Fibroblast of lung (primary cell): ENCODE measurements around the gene ATXN2. TPM values are rescaled to one million over a fixed set of nuclear protein-coding genes. Genes with fewer than 3 reads are reported as not detected.

Experiments
- DNase-seq, 2 donors: peaks; one replicate each; pipeline versions ENCODE4 v3.0.0 to v3.0.0-alpha.2; 2010; ENCODE audit warnings: low read depth in 2 of 2
- H2AFZ ChIP-seq: 2 replicates; pipeline ENCODE4 v1.5.1; 2012; ENCODE audit warnings: low read length, control low read depth, inconsistent platforms
- H3K27ac ChIP-seq: 2 replicates; pipeline ENCODE4 v1.5.1; 2011; ENCODE audit warnings: low read length, control low read depth; ENCODE audit not compliant: insufficient read depth
- H3K27me3 ChIP-seq: 2 replicates; pipeline ENCODE4 v1.5.1; 2011; ENCODE audit warnings: mild to moderate bottlenecking, low read length; ENCODE audit not compliant: control insufficient read depth, insufficient read depth
- H3K36me3 ChIP-seq: 2 replicates; pipeline ENCODE4 v1.5.1; 2011; ENCODE audit warnings: low read length; ENCODE audit not compliant: control insufficient read depth, insufficient read depth
- H3K4me1 ChIP-seq: 2 replicates; pipeline ENCODE4 v1.5.1; 2011; ENCODE audit warnings: low read length; ENCODE audit not compliant: control insufficient read depth, insufficient read depth; ENCODE audit errors: extremely low read depth
- H3K4me2 ChIP-seq: 2 replicates; pipeline ENCODE4 v1.5.1; 2011; ENCODE audit warnings: low read length, control low read depth; ENCODE audit not compliant: insufficient read depth; ENCODE audit errors: extremely low read depth
- H3K4me3 ChIP-seq, 4 experiments: fragments of 200-600 bp in 1 of 4; sonication (generic) in 1 of 4; replicated peaks in 1 of 4; 2 replicates each; pipeline ENCODE4 v1.5.1; 2011 to 2016; ENCODE audit warnings: low read length in 4 of 4, low read depth in 3 of 4, mild to moderate bottlenecking in 3 of 4, control low read depth in 2 of 4, inconsistent platforms in 1 of 4, mixed read lengths in 1 of 4; ENCODE audit not compliant: insufficient read depth in 1 of 4; ENCODE audit errors: control extremely low read depth in 1 of 4
- H3K79me2 ChIP-seq: 2 replicates; pipeline ENCODE4 v1.5.1; 2012; ENCODE audit warnings: mild to moderate bottlenecking, low read length, inconsistent platforms; ENCODE audit not compliant: control insufficient read depth, insufficient read depth
- H3K9ac ChIP-seq: 2 replicates; pipeline ENCODE4 v1.5.1; 2011; ENCODE audit warnings: mild to moderate bottlenecking, low read length, control low read depth; ENCODE audit not compliant: insufficient read depth
- H3K9me3 ChIP-seq: 2 replicates; pipeline ENCODE4 v1.5.1; 2012; ENCODE audit warnings: low read depth, low read length; ENCODE audit not compliant: control insufficient read depth, insufficient read depth
- H4K20me1 ChIP-seq: 2 replicates; pipeline ENCODE4 v1.5.1; 2011; ENCODE audit warnings: low read length; ENCODE audit not compliant: control insufficient read depth, insufficient read depth; ENCODE audit errors: extremely low read depth
- EZH2 ChIP-seq: IDR thresholded peaks from 2 replicates; pipeline ENCODE4 v1.5.1; 2012; ENCODE audit warnings: low read length, control low read depth, mild to moderate bottlenecking; ENCODE audit errors: missing control alignments
- polyA plus RNA-seq, 2 donors: library from polyadenylated mRNA; depleted of rRNA in 1 of 2; stranded (reverse) in 1 of 2; unstranded in 1 of 2; fragments of >200 nt; gene quantifications; 2 replicates each; pipeline ENCODE4 v1.2.1, GENCODE V29; 2011 to 2012; ENCODE audit warnings: missing spikeins in 1 of 2
- total RNA-seq: library from RNA; depleted of rRNA; stranded (reverse); fragments of >200 nt; gene quantifications from 2 replicates; pipeline ENCODE4 v1.2.1, GENCODE V29; 2014
- TF ChIP-seq, protein P1 (sequence below), 2 donors: IDR thresholded peaks in 1 of 2; conservative IDR thresholded peaks in 1 of 2; 1 replicate in 1 of 2; 2 replicates in 1 of 2; pipeline ENCODE4 v1.5.1; 2011 to 2012; ENCODE audit warnings: low read length in 2 of 2, control low read depth in 1 of 2, inconsistent platforms in 1 of 2, low read depth in 1 of 2, mild to moderate bottlenecking in 1 of 2

The ATXN2 gene
- total and polyA plus RNA-seq, 2 donors (not counting 1 experiment from before 2014, with no cell fraction given) = 25.9 to 31.2 TPM

DNA sequence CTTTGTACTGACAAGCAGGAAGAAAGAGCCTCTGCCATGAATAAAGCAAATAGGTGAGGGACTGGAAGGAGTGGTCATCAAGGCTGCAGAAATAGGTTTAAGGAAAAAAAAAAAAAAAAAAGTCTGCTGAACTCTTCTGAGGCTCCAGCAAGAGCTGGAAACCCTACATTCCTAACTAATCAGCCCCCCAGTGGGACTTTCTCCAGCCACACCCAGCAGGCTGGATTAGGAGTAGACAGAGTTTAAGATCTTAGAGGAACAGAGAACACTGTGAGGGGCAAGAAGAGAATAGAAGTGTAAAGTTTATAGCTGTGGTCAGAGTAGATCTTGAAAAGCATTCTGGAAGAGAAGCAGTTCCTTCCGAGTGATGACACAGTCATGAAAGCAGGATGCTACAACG lies 66.4 kb downstream of the ATXN2 start:
- no peaks in the 10 kb centered on the region for H4K20me1 ChIP-seq
- no peaks in the 10 kb centered on the region for H3K27me3 ChIP-seq
- no peak overlapping the region for H3K9ac ChIP-seq
- TF ChIP-seq, protein P1, sequence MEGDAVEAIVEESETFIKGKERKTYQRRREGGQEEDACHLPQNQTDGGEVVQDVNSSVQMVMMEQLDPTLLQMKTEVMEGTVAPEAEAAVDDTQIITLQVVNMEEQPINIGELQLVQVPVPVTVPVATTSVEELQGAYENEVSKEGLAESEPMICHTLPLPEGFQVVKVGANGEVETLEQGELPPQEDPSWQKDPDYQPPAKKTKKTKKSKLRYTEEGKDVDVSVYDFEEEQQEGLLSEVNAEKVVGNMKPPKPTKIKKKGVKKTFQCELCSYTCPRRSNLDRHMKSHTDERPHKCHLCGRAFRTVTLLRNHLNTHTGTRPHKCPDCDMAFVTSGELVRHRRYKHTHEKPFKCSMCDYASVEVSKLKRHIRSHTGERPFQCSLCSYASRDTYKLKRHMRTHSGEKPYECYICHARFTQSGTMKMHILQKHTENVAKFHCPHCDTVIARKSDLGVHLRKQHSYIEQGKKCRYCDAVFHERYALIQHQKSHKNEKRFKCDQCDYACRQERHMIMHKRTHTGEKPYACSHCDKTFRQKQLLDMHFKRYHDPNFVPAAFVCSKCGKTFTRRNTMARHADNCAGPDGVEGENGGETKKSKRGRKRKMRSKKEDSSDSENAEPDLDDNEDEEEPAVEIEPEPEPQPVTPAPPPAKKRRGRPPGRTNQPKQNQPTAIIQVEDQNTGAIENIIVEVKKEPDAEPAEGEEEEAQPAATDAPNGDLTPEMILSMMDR (conservative IDR thresholded peaks at IDR 0.05 in 1 of 2, IDR thresholded peaks at IDR 0.05 in 1 of 2; ENCODE audit: low read depth in 1 of 2, low read length in 2 of 2) = no peak
- no peak overlapping the region for H3K4me2 ChIP-seq
- H2AFZ ChIP-seq = no peak overlapping the region
- no peaks in the 10 kb centered on the region for H3K36me3 ChIP-seq
- no peaks in the 10 kb centered on the region for H3K4me1 ChIP-seq
- H3K9me3 ChIP-seq = no peaks in the 10 kb centered on the region
- H3K4me3 ChIP-seq = no peak overlapping the region
- H3K79me2 ChIP-seq = no peaks in the 10 kb centered on the region
- DNase-seq = no peak
- no peak overlapping the region for H3K27ac ChIP-seq

DNA sequence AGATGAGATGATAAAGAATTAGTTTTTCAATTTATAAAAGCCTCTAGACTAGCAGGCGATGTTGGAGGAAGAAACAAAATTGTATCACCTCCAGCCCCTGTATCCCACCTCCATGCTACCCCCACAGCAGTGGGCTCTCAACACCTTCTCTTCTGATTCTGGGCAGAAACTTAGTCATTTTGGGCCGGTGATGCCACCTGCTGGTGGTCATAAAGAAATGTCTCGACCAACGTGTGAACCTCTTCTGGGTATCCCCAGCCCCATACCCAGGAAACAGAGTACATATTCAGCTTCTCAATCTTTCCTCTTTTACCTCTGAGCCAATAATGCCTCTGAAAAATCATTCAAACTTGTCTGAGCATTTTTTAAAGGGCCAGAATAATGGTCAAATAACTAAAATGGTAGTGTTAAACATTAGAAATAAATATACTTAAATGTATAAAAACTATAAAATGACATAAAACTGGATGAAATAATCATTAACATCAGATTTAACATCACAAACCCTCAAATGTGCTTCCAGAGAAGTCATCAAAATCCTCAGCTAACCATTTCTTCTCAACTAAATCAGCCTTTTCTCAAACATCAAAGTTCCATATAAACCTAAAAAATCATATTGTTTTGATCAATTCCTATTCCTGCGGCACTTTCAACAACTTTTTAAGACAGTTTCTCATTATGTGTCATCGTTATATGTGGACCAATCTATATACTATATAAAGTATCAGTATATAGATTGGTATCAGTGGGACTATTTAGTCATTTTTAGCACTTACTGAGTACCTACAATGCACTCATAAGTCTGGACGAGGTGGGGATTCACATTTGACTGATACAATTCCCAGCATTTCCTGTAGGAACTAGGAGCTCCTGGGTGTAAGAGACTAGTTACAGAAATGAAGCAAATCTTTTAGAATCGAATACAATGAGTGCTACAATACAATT lies 69.4 kb downstream of the ATXN2 start:
- Histone ChIP-seq H3K9ac (no peak overlapping the region), H3K9me3 (no peaks in the 10 kb centered on the region), H3K4me2 (no peak overlapping the region), H4K20me1 (no peaks in the 10 kb centered on the region), H3K27ac (no peak overlapping the region), H2AFZ (no peak overlapping the region), H3K27me3 (no peaks in the 10 kb centered on the region), H3K36me3 (peaks cover 2% of the 10 kb centered on the region), H3K79me2 (no peaks in the 10 kb centered on the region), H3K4me1 (no peaks in the 10 kb centered on the region), H3K4me3 (no peak overlapping the region)
- TF ChIP-seq, protein P1 (conservative IDR thresholded peaks at IDR 0.05 in 1 of 2, IDR thresholded peaks at IDR 0.05 in 1 of 2; ENCODE audit: low read depth in 1 of 2, low read length in 2 of 2) = peak; percentile 65 to 75
- TF ChIP-seq EZH2 = no peak
- DNase-seq = peak; percentile 56 to 60

DNA sequence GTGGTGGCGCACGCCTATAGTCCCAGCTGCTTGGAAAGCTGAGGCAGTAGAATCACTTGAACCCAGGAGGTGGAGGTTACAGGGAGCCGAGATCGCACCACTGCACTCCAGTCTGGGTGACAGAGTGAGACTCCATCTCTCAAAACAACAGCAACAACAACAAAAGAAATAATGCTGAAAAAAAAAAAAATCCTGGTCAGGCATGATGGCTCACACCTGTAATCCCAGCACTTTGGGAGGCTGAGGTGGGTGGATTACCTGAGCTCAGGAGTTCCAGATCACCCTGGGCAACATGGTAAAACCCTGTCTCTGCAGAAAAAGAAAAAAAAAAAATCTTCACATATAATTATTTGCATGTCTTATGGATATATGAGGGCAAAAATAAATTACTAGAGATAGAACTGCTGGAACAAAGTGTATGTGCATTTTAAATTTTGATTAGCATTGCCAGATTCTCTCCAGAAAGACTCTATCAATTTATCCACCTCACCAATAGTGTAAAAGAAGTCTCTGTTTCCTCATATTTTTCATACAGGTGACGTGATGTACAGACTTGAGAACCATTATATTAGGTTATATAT lies 75.4 kb downstream of the ATXN2 start:
- peaks cover 1% of the 10 kb centered on the region for H3K79me2 ChIP-seq
- no peaks in the 10 kb centered on the region for H3K9me3 ChIP-seq
- no peaks in the 10 kb centered on the region for H3K4me1 ChIP-seq
- no peak overlapping the region for H3K4me2 ChIP-seq
- H3K27ac ChIP-seq = no peak overlapping the region
- H3K4me3 ChIP-seq = no peak overlapping the region
- no peak overlapping the region for H3K9ac ChIP-seq
- H4K20me1 ChIP-seq = no peaks in the 10 kb centered on the region
- H3K36me3 ChIP-seq = peaks cover 12% of the 10 kb centered on the region
- DNase-seq = no peak
- no peaks in the 10 kb centered on the region for H3K27me3 ChIP-seq
- H2AFZ ChIP-seq = no peak overlapping the region
- TF ChIP-seq, protein P1 (conservative IDR thresholded peaks at IDR 0.05 in 1 of 2, IDR thresholded peaks at IDR 0.05 in 1 of 2; ENCODE audit: low read depth in 1 of 2, low read length in 2 of 2) = no peak
- TF ChIP-seq EZH2 = no peak
